NB4 (cell line): ENCODE results near the gene ZNF716.

Experiments used
- POLR2A ChIP-seq: IDR thresholded peaks from 2 replicates; pipeline ENCODE4 v1.6.1; 2011; ENCODE audit warnings: mild to moderate bottlenecking; ENCODE audit not compliant: insufficient read length; ENCODE audit errors: extremely low read depth
- TF ChIP-seq, protein P1 (sequence below): IDR thresholded peaks from one replicate; pipeline ENCODE4 v1.5.1; 2012; ENCODE audit warnings: low read depth, low read length

DNA sequence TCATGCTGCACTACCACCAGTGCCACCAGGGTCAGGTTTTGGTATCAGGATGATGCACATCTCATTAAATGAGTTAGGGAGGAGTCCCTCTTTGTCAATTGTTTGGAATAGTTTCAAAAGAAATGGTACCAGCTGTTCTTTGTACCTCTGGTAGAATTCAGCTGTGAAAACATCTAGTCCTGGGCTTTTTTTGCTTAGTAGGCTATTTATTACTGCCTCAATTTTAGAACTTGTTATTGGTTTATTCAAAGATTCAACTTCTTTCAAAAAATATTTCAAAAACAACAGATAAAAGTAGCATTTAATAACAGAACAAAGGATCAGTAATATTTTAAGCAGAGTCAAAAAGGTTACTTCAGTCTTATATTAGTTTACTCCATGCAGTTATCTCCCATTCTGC lies 6.4 kb upstream of the ZNF716 start:
- TF ChIP-seq, protein P1, sequence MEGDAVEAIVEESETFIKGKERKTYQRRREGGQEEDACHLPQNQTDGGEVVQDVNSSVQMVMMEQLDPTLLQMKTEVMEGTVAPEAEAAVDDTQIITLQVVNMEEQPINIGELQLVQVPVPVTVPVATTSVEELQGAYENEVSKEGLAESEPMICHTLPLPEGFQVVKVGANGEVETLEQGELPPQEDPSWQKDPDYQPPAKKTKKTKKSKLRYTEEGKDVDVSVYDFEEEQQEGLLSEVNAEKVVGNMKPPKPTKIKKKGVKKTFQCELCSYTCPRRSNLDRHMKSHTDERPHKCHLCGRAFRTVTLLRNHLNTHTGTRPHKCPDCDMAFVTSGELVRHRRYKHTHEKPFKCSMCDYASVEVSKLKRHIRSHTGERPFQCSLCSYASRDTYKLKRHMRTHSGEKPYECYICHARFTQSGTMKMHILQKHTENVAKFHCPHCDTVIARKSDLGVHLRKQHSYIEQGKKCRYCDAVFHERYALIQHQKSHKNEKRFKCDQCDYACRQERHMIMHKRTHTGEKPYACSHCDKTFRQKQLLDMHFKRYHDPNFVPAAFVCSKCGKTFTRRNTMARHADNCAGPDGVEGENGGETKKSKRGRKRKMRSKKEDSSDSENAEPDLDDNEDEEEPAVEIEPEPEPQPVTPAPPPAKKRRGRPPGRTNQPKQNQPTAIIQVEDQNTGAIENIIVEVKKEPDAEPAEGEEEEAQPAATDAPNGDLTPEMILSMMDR = no peak
- TF ChIP-seq POLR2A = no peak
